GM10248 (cell line): Measurements from ENCODE around the gene COQ8A.
"Not testable (repeated sequence)": the region's sequence is repeated elsewhere in the genome, so short reads cannot be mapped to it uniquely, and the experiment has no call there.

ENCODE experiments used
- CTCF ChIA-PET: fragments of 300-600 bp; sonication (Branson Sonifier 250); formaldehyde crosslinking; extraction: SDS; loops from one replicate; lab custom pipeline; 2021; ENCODE audit warnings: antibody characterized with exemption; lab: Yijun Ruan, JAX
- POLR2A ChIA-PET: fragments of 350-650 bp; sonication (Branson Sonifier 250); formaldehyde crosslinking; extraction: SDS; loops from one replicate; lab custom pipeline; 2020; ENCODE audit warnings: antibody characterized with exemption; lab: Yijun Ruan, JAX
- DNase-seq: peaks from one replicate; pipeline ENCODE4 v3.0.0; 2012; ENCODE audit errors: extremely low spot score
- CTCF ChIP-seq: IDR thresholded peaks from 2 replicates; pipeline ENCODE4 v1.5.1; 2012; ENCODE audit warnings: mild to moderate bottlenecking, low read depth; ENCODE audit errors: extremely low read depth, missing control alignments, control extremely low read depth

The COQ8A gene

GRCh38 chr1:226953175-226953800 lies 13.2 kb downstream of the COQ8A start:
- ChIA-PET CTCF (no interaction called here), POLR2A (no interaction called here)
- no peak for TF ChIP-seq CTCF
- no peak for DNase-seq

DNA sequence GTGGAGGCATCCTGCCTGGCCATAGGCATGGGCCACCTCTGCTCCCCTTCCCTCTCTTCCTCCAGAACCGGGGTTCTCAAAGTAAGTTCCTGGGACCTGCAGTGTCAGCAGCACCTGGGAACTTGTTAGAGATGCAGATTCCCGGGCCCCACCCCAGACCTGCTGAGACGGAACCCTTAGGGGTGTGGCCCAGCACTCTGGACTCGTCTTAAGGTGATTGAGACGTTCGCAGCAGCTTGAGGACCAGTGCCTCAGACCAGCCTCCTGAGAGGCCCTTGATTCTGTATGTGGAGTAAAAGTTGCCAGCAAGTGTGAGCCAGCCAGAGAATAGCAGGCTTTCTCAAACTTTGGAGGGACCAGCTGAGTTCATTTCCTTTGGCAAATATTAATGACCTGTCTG lies 14.2 kb downstream of the COQ8A start:
- TF ChIP-seq CTCF = no peak
- ChIA-PET CTCF (no interaction called here), POLR2A (no interaction called here)
- no peak for DNase-seq

- ChIA-PET POLR2A (no interaction called here), CTCF (no interaction called here)
- TF ChIP-seq CTCF = no peak
- no peak for DNase-seq
These were observed 14.7 kb downstream of the COQ8A start for GRCh38 chr1:226954777-226955176.

DNA sequence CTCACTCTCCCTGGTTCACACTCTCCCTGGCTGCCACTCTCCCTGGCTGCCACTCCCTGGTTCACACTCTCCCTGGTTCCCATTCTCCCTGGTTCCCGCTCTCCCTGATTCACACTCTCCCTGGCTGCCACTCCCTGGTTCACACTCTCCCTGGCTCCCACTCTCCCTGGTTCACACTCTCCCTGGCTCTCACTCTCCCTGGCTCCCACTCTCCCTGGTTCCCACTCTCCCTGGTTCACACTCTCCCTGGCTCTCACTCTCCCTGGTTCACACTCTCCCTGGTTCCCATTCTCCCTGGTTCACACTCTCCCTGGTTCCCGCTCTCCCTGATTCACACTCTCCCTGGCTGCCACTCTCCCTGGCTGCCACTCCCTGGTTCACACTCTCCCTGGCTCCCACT lies 15.8 kb downstream of the COQ8A start:
- POLR2A ChIA-PET, DNase-seq, CTCF ChIA-PET: not testable (repeated sequence)

GRCh38 chr1:226956942-226957713 lies 17.0 kb downstream of the COQ8A start:
- no peak for DNase-seq
- TF ChIP-seq CTCF = no peak
- CTCF ChIA-PET = no interaction called here
- POLR2A ChIA-PET = no interaction called here

- POLR2A ChIA-PET = no interaction called here
- DNase-seq = no peak
- CTCF ChIA-PET = no interaction called here
- no peak for TF ChIP-seq CTCF
These were observed 17.6 kb downstream of the COQ8A start for GRCh38 chr1:226957714-226958113.

DNA sequence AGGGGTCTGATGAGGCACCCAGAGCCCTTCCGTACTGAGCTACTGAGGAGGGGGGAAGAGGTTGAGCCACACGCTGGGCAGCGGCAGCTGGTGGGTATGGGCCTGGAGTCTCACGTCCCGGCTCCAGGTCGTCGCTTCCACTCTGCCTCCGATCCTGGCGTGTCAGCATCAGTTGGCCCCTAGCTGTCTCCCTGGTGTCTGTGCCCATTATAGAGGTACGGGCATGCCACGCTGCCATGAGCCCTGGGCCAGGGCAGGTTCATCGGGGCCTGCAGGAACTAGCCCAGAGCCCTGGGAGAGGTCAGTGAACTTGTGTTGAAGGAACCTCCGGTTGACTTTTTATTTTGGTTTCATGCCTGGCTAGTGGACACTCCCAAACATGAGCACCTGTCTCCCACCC lies 18.2 kb downstream of the COQ8A start:
- no peak for DNase-seq
- TF ChIP-seq CTCF = no peak
- ChIA-PET CTCF (no interaction called here), POLR2A (no interaction called here)
